CD4-positive, CD25-positive, alpha-beta regulatory T cell (primary cell): ENCODE data around the gene CASS4. TPM values are rescaled to one million over a fixed set of nuclear protein-coding genes. Genes with fewer than 3 reads are reported as not detected.

Experiments
- ATAC-seq, 2 donors: fragments of 150-1000 bp; cut with Tn5 transposase; one replicate each; pipeline ENCODE4 v1.10.0; 2021; ENCODE audit warnings: low read depth in 2 of 2, moderate number of reproducible peaks in 2 of 2, moderate library complexity in 1 of 2
- DNase-seq, 3 donors: peaks; one replicate each; pipeline versions ENCODE4 v3.0.0 to v3.0.0-alpha.2; 2012 to 2022; ENCODE audit warnings: mixed read lengths in 1 of 3
- H3K27ac ChIP-seq: one replicate; pipeline ENCODE4 v1.7.0; 2013; ENCODE audit warnings: mild to moderate bottlenecking, low read length; ENCODE audit not compliant: insufficient read depth, poor library complexity, severe bottlenecking
- H3K27me3 ChIP-seq: one replicate; pipeline ENCODE4 v1.7.0; 2013; ENCODE audit warnings: low read length; ENCODE audit not compliant: control insufficient read depth, insufficient read depth
- H3K36me3 ChIP-seq: one replicate; pipeline ENCODE4 v1.7.0; 2013; ENCODE audit warnings: mild to moderate bottlenecking, low read length, moderate library complexity; ENCODE audit not compliant: control insufficient read depth, insufficient read depth
- H3K4me1 ChIP-seq: 2 replicates; pipeline ENCODE4 v1.7.0; 2013; ENCODE audit warnings: mild to moderate bottlenecking, low read length; ENCODE audit not compliant: insufficient read depth, control insufficient read depth, poor library complexity, severe bottlenecking
- H3K4me3 ChIP-seq: one replicate; pipeline ENCODE4 v1.7.0; 2013; ENCODE audit warnings: low read depth, mild to moderate bottlenecking, low read length, moderate library complexity
- H3K9me3 ChIP-seq, 2 experiments: 1 replicate in 1 of 2; 2 replicates in 1 of 2; pipeline ENCODE4 v1.7.0; 2013; ENCODE audit warnings: low read length in 2 of 2, mild to moderate bottlenecking in 1 of 2, moderate library complexity in 1 of 2; ENCODE audit not compliant: control insufficient read depth in 2 of 2
- H3K27ac Mint-ChIP-seq, 3 donors: one replicate each; pipeline ENCODE4 v1.8.0; 2020 to 2022; ENCODE audit warnings: mild to moderate bottlenecking in 3 of 3, mixed read lengths in 3 of 3, moderate library complexity in 2 of 3
- H3K27me3 Mint-ChIP-seq: one replicate; pipeline ENCODE4 v1.8.0; 2022; ENCODE audit warnings: mild to moderate bottlenecking, mixed read lengths
- H3K36me3 Mint-ChIP-seq: one replicate; pipeline ENCODE4 v1.8.0; 2020; ENCODE audit warnings: mixed read lengths
- H3K4me1 Mint-ChIP-seq, 4 donors: one replicate each; pipeline ENCODE4 v1.8.0; 2020 to 2022; ENCODE audit warnings: mixed read lengths in 4 of 4, mild to moderate bottlenecking in 1 of 4
- H3K4me3 Mint-ChIP-seq, 4 donors: one replicate each; pipeline ENCODE4 v1.8.0; 2020 to 2022; ENCODE audit warnings: mild to moderate bottlenecking in 4 of 4, mixed read lengths in 4 of 4, moderate library complexity in 3 of 4
- H3K9me3 Mint-ChIP-seq, 7 donors: one replicate each; pipeline ENCODE4 v1.8.0; 2020 to 2022; ENCODE audit warnings: mixed read lengths in 7 of 7, mild to moderate bottlenecking in 3 of 7, moderate library complexity in 2 of 7
- polyA plus RNA-seq, 4 donors: library from polyadenylated mRNA; unstranded; fragments of 300-500 nt; fragmentation: Illumina TruSeq; gene quantifications; one replicate each; pipeline ENCODE4 v1.2.3, GENCODE V29; 2021
- total RNA-seq: library from RNA; stranded (reverse); gene quantifications from one replicate; pipeline ENCODE4 v1.2.3, GENCODE V29; 2022

CASS4 gene
- total and polyA plus RNA-seq, 5 donors from 2014 or later, result 0.96 to 9.8 (median 3.8) TPM

GRCh38 chr20:56423211-56423610, 11.2 kb downstream of the CASS4 start:
- H3K9me3 Mint-ChIP-seq, result peaks cover 0 to 1% (median 0%) of the 10 kb centered on the region in 7 donors
- H3K4me1 ChIP-seq, result peaks cover 12% of the 10 kb centered on the region
- no peak overlapping the region for H3K27ac Mint-ChIP-seq
- H3K4me1 Mint-ChIP-seq, result peaks cover 0 to 36% (median 26%) of the 10 kb centered on the region in 4 donors
- H3K27me3 ChIP-seq, result no peaks in the 10 kb centered on the region
- no peaks in the 10 kb centered on the region for H3K9me3 ChIP-seq
- no peak for DNase-seq
- H3K27me3 Mint-ChIP-seq, result no peaks in the 10 kb centered on the region
- peaks cover 3% of the 10 kb centered on the region for H3K36me3 Mint-ChIP-seq
- no peak overlapping the region for H3K4me3 ChIP-seq
- H3K36me3 ChIP-seq, result no peaks in the 10 kb centered on the region
- no peak for ATAC-seq
- no peak overlapping the region for H3K4me3 Mint-ChIP-seq
- no peak overlapping the region for H3K27ac ChIP-seq

GRCh38 chr20:56423886-56424285, 11.8 kb downstream of the CASS4 start:
- DNase-seq (no peak), ATAC-seq (no peak)
- peaks cover 0 to 31% (median 23%) of the 10 kb centered on the region in 4 donors for H3K4me1 Mint-ChIP-seq
- peaks cover 0 to 1% (median 0%) of the 10 kb centered on the region in 7 donors for H3K9me3 Mint-ChIP-seq
- Histone ChIP-seq H3K9me3 (no peaks in the 10 kb centered on the region), H3K27ac (no peak overlapping the region), H3K4me1 (peaks cover 8% of the 10 kb centered on the region), H3K4me3 (no peak overlapping the region), H3K36me3 (no peaks in the 10 kb centered on the region), H3K27me3 (no peaks in the 10 kb centered on the region)
- H3K27ac Mint-ChIP-seq, result no peak overlapping the region
- H3K36me3 Mint-ChIP-seq, result peaks cover 2% of the 10 kb centered on the region
- no peaks in the 10 kb centered on the region for H3K27me3 Mint-ChIP-seq
- peak overlapping the region in 1 of 4 donors; percentile 4 for H3K4me3 Mint-ChIP-seq

- H3K9me3 ChIP-seq, result no peaks in the 10 kb centered on the region
- no peak overlapping the region for H3K4me3 ChIP-seq
- Mint-ChIP-seq H3K27ac (no peak overlapping the region), H3K4me1 (peaks cover 5 to 37% (median 30%) of the 10 kb centered on the region in 4 donors), H3K36me3 (peaks cover 7% of the 10 kb centered on the region), H3K4me3 (no peak overlapping the region), H3K9me3 (peaks cover 0 to 3% (median 0%) of the 10 kb centered on the region in 7 donors), H3K27me3 (no peaks in the 10 kb centered on the region)
- H3K36me3 ChIP-seq, result no peaks in the 10 kb centered on the region
- H3K4me1 ChIP-seq, result peaks cover 14% of the 10 kb centered on the region
- no peak overlapping the region for H3K27ac ChIP-seq
- no peaks in the 10 kb centered on the region for H3K27me3 ChIP-seq
- DNase-seq, result no peak
- no peak for ATAC-seq
Observed at GRCh38 chr20:56424931-56425330, 12.9 kb downstream of the CASS4 start.

GRCh38 chr20:56426026-56426425, 14.0 kb downstream of the CASS4 start:
- Mint-ChIP-seq H3K4me3 (no peak overlapping the region), H3K4me1 (peaks cover 8 to 44% (median 31%) of the 10 kb centered on the region in 4 donors), H3K27me3 (no peaks in the 10 kb centered on the region), H3K27ac (peak overlapping the region in 2 of 3 donors; percentile 25 to 71), H3K36me3 (peaks cover 7% of the 10 kb centered on the region), H3K9me3 (peaks cover 0 to 3% (median 0%) of the 10 kb centered on the region in 7 donors)
- DNase-seq (no peak), ATAC-seq (no peak)
- Histone ChIP-seq H3K36me3 (no peaks in the 10 kb centered on the region), H3K27me3 (no peaks in the 10 kb centered on the region), H3K27ac (no peak overlapping the region), H3K4me1 (peaks cover 16% of the 10 kb centered on the region), H3K4me3 (no peak overlapping the region), H3K9me3 (no peaks in the 10 kb centered on the region)

- no peaks in the 10 kb centered on the region for H3K9me3 ChIP-seq
- Mint-ChIP-seq H3K9me3 (peaks cover 0 to 3% (median 0%) of the 10 kb centered on the region in 7 donors), H3K27me3 (no peaks in the 10 kb centered on the region), H3K4me1 (peaks cover 8 to 38% (median 29%) of the 10 kb centered on the region in 4 donors), H3K36me3 (peaks cover 7% of the 10 kb centered on the region), H3K27ac (peak overlapping the region in 1 of 3 donors; percentile 71), H3K4me3 (no peak overlapping the region)
- H3K4me1 ChIP-seq, result peaks cover 16% of the 10 kb centered on the region
- H3K4me3 ChIP-seq, result no peak overlapping the region
- DNase-seq (no peak), ATAC-seq (no peak)
- H3K27ac ChIP-seq, result no peak overlapping the region
- H3K27me3 ChIP-seq, result no peaks in the 10 kb centered on the region
- H3K36me3 ChIP-seq, result no peaks in the 10 kb centered on the region
Observed at GRCh38 chr20:56426926-56427325, 14.9 kb downstream of the CASS4 start.

- ATAC-seq (no peak), DNase-seq (no peak)
- Mint-ChIP-seq H3K27ac (peak overlapping the region in 1 of 3 donors; percentile 1), H3K27me3 (no peaks in the 10 kb centered on the region), H3K4me1 (peaks cover 8 to 30% (median 22%) of the 10 kb centered on the region in 4 donors), H3K4me3 (peak overlapping the region in 2 of 4 donors; percentile 28 to 33), H3K9me3 (peaks cover 0 to 3% (median 0%) of the 10 kb centered on the region in 7 donors), H3K36me3 (peaks cover 7% of the 10 kb centered on the region)
- no peaks in the 10 kb centered on the region for H3K27me3 ChIP-seq
- peaks cover 16% of the 10 kb centered on the region for H3K4me1 ChIP-seq
- H3K27ac ChIP-seq, result no peak overlapping the region
- H3K4me3 ChIP-seq, result no peak overlapping the region
- H3K36me3 ChIP-seq, result no peaks in the 10 kb centered on the region
- H3K9me3 ChIP-seq, result no peaks in the 10 kb centered on the region
Observed at GRCh38 chr20:56427797-56428196, 15.7 kb downstream of the CASS4 start.

GRCh38 chr20:56428410-56428809, 16.4 kb downstream of the CASS4 start:
- no peaks in the 10 kb centered on the region for H3K27me3 ChIP-seq
- ATAC-seq (no peak), DNase-seq (no peak)
- Mint-ChIP-seq H3K4me3 (peak overlapping the region in 2 of 4 donors; percentile 6 to 53), H3K9me3 (peaks cover 0 to 3% (median 0%) of the 10 kb centered on the region in 7 donors), H3K36me3 (peaks cover 7% of the 10 kb centered on the region), H3K27ac (peak overlapping the region in 1 of 3 donors; percentile 1), H3K4me1 (peaks cover 8 to 31% (median 21%) of the 10 kb centered on the region in 4 donors), H3K27me3 (no peaks in the 10 kb centered on the region)
- H3K27ac ChIP-seq, result no peak overlapping the region
- H3K9me3 ChIP-seq, result no peaks in the 10 kb centered on the region
- peaks cover 16% of the 10 kb centered on the region for H3K4me1 ChIP-seq
- H3K36me3 ChIP-seq, result no peaks in the 10 kb centered on the region
- no peak overlapping the region for H3K4me3 ChIP-seq

- no peaks in the 10 kb centered on the region for H3K36me3 ChIP-seq
- H3K9me3 ChIP-seq, result no peaks in the 10 kb centered on the region
- ATAC-seq, result no peak
- peaks cover 7% of the 10 kb centered on the region for H3K36me3 Mint-ChIP-seq
- H3K27me3 Mint-ChIP-seq, result no peaks in the 10 kb centered on the region
- H3K27me3 ChIP-seq, result no peaks in the 10 kb centered on the region
- DNase-seq, result no peak
- H3K27ac Mint-ChIP-seq, result peak overlapping the region; percentile 92 to 95 (median 94)
- peak overlapping the region; percentile 63 for H3K4me3 ChIP-seq
- H3K4me3 Mint-ChIP-seq, result peak overlapping the region; percentile 53 to 88 (median 85)
- H3K4me1 ChIP-seq, result peaks cover 16% of the 10 kb centered on the region
- no peak overlapping the region for H3K27ac ChIP-seq
- peaks cover 0 to 3% (median 0%) of the 10 kb centered on the region in 7 donors for H3K9me3 Mint-ChIP-seq
- H3K4me1 Mint-ChIP-seq, result peaks cover 8 to 31% (median 21%) of the 10 kb centered on the region in 4 donors
Observed at GRCh38 chr20:56428881-56429280, 16.8 kb downstream of the CASS4 start.
